GM18508 (cell line): Measurements from ENCODE around the gene RASSF8.
A peak's percentile ranks its signal among the peaks of the same experiment; 100 is the strongest.
"Not testable (repeated sequence)": the region's sequence is repeated elsewhere in the genome, so short reads cannot be mapped to it uniquely, and the experiment has no call there.

ENCODE experiments used
- ATAC-seq: cut with Tn5 transposase; IDR thresholded peaks from one replicate; pipeline ENCODE4 v1.9.1; 2021; ENCODE audit warnings: moderate number of reproducible peaks; ENCODE audit not compliant: insufficient read depth, unreplicated experiment

The RASSF8 gene

GRCh38 chr12:26047401-26048226 lies 89.1 kb downstream of the RASSF8 start:
- no peak for ATAC-seq

- no peak for ATAC-seq
Observed at GRCh38 chr12:26052652-26053051, 94.2 kb downstream of the RASSF8 start.

DNA sequence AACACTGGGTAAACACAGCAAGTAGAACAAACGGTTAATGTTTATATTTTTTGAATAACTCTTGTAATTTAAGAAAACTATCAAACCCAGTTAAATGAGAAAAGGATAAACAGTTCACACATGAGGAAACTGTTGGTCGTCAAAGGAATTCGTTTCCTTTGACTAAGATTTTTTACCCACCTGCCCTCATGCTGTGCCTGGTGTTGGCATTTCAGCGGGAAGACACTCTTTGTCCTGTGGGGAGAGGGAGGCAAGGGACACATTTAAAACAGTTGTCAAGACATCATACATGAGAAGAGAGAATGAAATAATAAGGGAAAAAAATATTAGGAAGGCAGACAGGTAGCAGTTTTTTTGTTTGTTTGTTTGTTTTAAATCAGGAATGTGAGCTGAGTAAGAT lies 95.9 kb downstream of the RASSF8 start:
- ATAC-seq: no peak

- ATAC-seq: no peak
Observed at GRCh38 chr12:26055087-26055486, 96.6 kb downstream of the RASSF8 start.

DNA sequence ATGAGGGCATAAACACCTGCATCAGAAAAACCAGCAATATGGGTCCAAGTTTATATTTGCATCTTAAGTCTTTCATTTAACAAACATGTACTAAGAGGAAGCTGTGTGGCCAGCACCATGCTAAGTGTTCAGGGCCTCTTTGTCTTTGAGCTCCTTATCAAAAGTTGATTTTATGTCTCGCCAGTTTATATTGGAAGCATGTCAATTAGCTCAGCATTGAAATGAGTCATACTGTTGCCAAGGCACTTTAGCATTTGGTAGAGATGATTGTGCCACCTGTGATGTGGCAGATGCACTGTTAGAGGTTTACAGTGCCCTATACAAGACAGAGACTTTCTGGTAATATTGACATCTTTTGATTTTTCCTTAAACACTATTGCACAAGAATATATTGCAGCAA lies 97.9 kb downstream of the RASSF8 start:
- no peak for ATAC-seq

GRCh38 chr12:26057271-26057670 lies 98.8 kb downstream of the RASSF8 start:
- ATAC-seq: not testable (repeated sequence)

- no peak for ATAC-seq
Observed at GRCh38 chr12:26058308-26058707, 99.8 kb downstream of the RASSF8 start.

GRCh38 chr12:26058818-26059217 lies 100.3 kb downstream of the RASSF8 start:
- ATAC-seq: no peak

GRCh38 chr12:26062006-26062405 lies 103.5 kb downstream of the RASSF8 start:
- ATAC-seq: no peak

GRCh38 chr12:26062566-26062965 lies 104.1 kb downstream of the RASSF8 start:
- ATAC-seq: no peak

DNA sequence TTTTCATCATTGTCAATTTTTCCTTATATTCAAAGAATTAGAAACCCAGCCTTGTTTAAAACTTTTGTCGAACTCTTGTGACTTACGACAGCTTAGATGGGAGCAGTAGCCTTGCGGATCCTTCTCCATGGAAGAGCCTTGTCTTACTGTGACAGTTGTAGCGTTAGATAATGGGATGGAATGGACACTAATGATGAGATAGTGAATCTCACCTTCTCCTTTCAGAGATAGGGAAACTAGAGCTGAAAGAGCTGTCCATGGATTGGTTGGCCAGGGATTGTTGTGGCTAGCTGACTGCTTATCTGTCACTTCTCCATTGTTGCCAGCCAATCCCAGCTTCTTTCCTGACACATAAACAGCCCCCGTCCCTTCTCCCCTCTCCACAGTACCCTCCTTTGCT lies 107.0 kb downstream of the RASSF8 start:
- ATAC-seq: no peak

GRCh38 chr12:26068503-26068902 lies 110.0 kb downstream of the RASSF8 start:
- no peak for ATAC-seq

DNA sequence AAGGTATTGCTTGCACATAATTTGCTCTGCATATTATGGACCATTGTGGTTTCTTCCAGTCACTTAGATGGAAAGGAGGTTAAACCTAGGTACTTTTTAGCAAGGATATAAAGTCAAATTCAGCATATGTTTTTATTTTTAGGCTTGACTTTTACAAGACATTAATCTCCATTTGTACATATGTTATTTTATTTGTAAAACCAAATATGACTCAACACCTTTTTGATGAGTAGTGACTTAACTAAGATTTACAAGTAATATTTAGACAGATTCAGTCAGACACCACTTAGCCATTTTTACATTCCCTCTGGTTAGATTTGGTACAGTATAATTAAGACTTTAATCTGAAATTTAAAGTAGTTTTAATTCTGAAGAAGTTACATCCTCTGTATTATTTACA lies 111.3 kb downstream of the RASSF8 start:
- ATAC-seq: no peak

DNA sequence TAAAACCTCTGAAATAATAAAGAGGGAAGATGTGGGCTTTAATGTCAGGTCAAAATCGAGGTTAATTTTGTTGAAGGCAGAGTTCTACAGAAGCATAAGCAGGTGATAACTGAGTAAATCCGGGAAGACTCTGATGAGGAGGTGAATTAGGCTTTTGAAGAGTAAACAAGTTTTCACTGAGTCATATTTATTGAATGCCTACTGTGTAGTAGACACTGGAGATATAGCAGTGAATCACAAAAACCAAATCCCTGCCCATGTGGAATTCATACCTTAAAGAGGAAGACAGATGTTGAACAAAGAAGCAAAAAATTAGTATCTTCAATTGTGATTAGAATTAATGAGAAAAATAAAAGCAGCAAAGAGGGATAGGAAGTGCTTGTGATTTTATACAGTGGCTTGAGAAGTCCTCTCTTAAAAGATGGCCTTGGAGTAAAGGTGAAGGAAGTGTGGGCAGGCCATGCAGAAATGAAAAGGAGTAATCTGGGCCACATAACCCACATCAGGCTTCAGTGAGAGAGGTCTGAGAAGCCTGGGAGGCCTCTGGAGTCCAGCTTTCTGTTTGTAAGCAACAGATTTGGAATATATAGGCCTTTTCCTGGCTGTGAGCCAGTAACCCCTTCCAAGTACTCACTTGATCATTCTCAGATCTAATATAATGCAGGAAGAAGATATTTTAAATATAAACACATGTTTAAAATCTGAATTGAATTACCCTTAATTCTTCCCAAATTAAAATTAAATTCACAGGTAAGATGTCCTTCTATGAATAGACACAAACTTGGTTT lies 119.6 kb downstream of the RASSF8 start:
- ATAC-seq: no peak

DNA sequence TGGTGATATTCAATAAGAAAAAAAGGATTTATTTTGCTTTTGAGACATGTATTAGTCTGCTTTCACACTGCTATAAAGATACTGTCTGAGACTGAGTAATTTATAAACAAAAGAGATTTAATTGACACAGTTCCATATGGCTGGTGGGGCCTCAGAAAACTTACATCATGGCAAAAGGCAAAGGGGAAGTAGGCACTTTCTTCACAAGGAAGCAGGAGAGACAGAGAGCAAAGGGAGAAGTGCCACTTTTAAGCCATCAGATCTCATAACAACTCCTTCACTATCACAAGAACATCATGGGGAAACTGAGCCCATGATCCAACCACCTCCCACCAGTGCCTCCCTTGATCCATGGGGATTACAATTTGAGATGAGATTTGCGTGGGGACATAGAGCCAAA lies 122.4 kb downstream of the RASSF8 start:
- ATAC-seq: no peak

DNA sequence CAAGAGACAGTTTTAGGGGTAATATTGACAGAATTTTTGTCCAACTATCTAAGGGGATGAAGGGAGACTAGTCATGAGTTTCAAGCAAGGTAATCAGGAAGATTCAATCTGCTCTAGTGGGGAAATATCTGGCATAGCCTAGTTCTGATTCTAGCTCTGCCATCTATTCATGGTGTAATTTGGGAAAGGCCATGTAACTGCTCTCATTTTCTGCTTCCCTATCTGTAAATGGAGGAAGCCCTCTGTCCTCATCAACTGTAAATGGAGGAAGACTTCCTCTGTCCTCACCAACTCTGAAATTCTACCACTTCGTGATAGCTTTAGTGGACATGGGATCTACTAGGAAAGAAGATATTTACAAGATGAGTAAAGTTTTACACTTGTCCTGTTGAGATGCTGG lies 128.5 kb downstream of the RASSF8 start:
- ATAC-seq: no peak

DNA sequence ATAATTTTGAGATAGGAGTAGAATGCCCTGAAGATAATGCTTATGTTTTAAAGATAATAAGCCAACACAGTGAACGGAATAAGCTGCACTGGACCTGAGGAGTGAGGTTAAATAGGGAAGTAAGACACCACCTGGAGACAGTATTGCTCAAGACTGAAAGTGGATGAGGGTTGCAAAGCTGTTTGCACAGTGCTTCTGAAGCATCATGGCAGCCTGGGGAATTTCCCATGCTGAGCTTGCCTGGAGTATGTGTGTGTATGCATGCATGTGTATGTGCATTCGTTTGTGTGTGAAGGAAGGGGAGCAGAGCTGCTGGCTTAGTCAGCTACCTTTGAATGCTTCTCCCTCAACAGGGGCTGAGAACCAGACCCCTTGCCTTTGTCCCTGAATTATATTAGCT lies 130.5 kb downstream of the RASSF8 start:
- ATAC-seq: peak; percentile 96

DNA sequence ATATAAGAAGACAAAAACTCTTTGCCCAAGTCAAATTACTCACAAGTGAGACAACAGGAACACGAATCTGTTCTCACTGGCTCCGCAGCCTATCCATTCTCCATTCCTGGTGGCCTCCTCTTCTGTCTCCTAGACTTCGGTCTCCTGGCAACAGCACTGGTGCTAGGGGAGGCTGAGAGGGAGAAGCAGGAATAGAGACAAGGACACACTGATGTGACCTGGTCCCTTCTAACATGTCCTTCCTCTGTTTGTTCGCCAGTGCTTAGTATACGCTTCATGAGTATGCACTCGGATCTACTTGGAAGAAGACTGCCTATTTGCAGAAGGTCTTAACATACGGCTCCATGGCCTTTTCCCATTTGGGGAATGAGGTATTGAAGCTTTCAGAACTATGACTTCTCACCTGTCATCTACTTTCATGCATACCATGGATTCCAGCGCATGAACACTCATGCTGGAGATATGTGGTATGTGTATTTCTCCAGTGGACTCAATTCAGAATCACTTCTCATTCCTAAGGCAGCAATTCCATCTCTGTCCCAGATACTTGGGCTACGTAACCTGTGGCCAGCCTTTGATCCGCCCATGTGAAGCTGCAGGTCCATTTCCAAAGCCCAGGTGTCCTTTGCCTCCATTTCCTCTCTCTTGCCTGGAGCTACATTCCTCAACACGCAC lies 132.5 kb downstream of the RASSF8 start:
- no peak for ATAC-seq

- ATAC-seq: no peak
Observed at GRCh38 chr12:26091822-26092221, 133.3 kb downstream of the RASSF8 start.

- no peak for ATAC-seq
Observed at GRCh38 chr12:26092346-26093105, 134.0 kb downstream of the RASSF8 start.
